ENCODE measurements around the gene CRB1.

CRB1 gene

GRCh38 chr1:197496722-197497121, 228.7 kb downstream of the CRB1 start:
- TF ChIP-seq PKNOX1 (IDR thresholded peaks at IDR 0.05) (no peak), SP1 (IDR thresholded peaks at IDR 0.05) (no peak), TARDBP (IDR thresholded peaks at IDR 0.05) (no peak), HDGF (IDR thresholded peaks at IDR 0.05; ENCODE audit: borderline replicate concordance) (no peak)
- ChIA-PET POLR2A (no interaction called here), CTCF (no interaction called here)
- no peak for DNase-seq (ENCODE audit: extremely low spot score)

DNA sequence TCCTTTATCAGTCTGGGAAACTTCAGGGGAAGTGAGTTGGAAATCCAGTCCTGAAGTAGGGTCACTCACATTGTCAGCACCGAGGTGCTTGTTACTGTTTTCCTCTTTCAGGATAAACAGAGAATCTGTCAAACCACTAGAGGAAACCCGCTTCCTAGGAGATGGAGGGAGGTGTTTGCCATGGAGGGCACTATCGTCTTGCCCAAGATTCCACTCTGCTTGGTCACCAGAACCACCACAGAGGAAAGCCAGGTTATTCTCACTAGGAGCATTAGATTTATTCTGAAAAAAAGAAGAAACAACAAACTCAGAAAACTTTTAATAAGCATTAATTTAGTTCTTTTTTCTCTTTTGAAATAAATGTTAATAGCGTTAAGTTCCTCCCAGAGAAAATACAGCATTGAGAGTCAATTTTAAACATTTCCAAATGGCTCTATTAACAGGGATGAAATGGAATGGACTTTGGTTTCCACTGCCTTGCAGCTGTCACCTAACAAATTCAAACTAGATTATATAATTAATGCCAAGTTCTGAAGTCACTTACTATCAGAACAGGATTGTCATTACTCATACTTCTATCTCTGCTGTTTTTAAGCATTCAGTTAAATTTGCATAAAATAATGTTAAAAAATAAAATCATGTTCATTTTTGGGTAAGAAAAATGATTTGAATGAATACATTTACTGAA, 242.8 kb downstream of the CRB1 start:
- no peak for TF ChIP-seq NFRKB (IDR thresholded peaks at IDR 0.05)
- TF ChIP-seq PKNOX1 (IDR thresholded peaks at IDR 0.05), result no peak
- TF ChIP-seq SP1 (IDR thresholded peaks at IDR 0.05), result no peak
- TF ChIP-seq ARNT (IDR thresholded peaks at IDR 0.05), result no peak
- no peak for TF ChIP-seq ZNF384 (IDR thresholded peaks at IDR 0.05)
- TF ChIP-seq TARDBP (IDR thresholded peaks at IDR 0.05), result no peak
- TF ChIP-seq FOXA1 (IDR thresholded peaks at IDR 0.05), result no peak
- TF ChIP-seq HDGF (IDR thresholded peaks at IDR 0.05; ENCODE audit: borderline replicate concordance), result no peak
- ChIA-PET CTCF (no interaction called here), POLR2A (no interaction called here)
- DNase-seq (ENCODE audit: extremely low spot score), result no peak

DNA sequence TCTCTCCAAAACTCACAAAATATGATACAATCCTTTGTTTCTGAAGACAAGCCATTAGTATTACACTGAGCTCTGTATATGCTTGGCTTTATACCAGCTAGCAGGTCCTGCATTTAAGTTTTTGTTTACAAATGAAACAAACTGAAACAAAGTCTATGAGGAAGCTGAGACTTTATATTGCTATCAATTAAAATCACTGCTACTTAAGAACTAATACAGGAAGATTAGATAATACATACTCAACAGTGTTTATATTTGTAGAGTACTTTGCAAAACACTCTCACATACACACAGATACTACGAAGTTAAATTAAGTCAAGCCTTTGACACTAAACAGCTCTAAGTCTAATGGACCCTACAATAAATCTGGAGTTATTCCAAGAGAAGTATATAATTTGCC, 247.4 kb downstream of the CRB1 start:
- TF ChIP-seq ELF4 (IDR thresholded peaks at IDR 0.05), result no peak
- no peak for DNase-seq (ENCODE audit: extremely low spot score)
- ChIA-PET POLR2A (no interaction called here), CTCF (no interaction called here)

DNA sequence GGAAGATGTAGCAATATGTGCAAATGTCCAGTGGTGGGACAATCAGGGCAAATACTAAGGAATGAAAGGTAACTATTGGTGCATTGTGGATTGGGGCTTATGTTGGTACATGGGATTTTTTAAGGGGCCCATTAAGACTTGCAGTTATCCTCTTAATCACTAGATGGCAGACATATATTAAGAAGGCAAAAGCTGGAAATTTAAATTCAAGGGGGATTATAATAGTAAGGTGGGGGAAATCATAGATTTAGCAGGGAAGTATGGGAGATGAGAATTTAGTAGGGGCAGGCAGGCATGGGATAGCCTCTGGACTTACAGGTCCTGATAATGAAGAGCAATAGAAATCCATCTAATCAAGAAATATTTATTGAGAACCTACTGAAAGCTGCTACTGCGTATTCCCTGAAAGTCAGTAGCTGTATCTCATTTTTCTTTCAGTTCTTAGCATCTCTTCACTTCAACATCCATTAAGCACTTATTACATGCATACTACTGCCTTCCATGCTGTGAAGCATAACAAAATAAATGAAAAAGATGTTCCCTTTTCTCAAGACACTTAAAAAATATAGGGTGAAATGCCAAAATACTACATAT, 251.8 kb downstream of the CRB1 start:
- POLR2A ChIA-PET, result no interaction called here
- no peak for TF ChIP-seq LEF1 (IDR thresholded peaks at IDR 0.05; ENCODE audit: borderline replicate concordance)
- no peak for TF ChIP-seq NFRKB (IDR thresholded peaks at IDR 0.05)
- no peak for TF ChIP-seq TARDBP (IDR thresholded peaks at IDR 0.05)
- no peak for TF ChIP-seq FOXA1 (IDR thresholded peaks at IDR 0.05)
- no peak for TF ChIP-seq ZNF384 (IDR thresholded peaks at IDR 0.05)
- TF ChIP-seq FOXM1 (IDR thresholded peaks at IDR 0.05; ENCODE audit: borderline replicate concordance), result no peak
- peak; percentile 20 for DNase-seq (ENCODE audit: extremely low spot score)
- CTCF ChIA-PET, result interaction anchor here (0.6 kb wide), 1 partner anchor 25 kb away, joined by 4 read pairs; no protein-coding TSS in a partner anchor

GRCh38 chr1:197521118-197521739, 253.2 kb downstream of the CRB1 start:
- POLR2A ChIA-PET, result no interaction called here
- CTCF ChIA-PET, result interaction anchor here (0.7 to 0.9 kb wide), 2 partner anchors 48 to 348 kb away, joined by 3 read pairs; no protein-coding TSS in a partner anchor
- TF ChIP-seq SUZ12 (IDR thresholded peaks at IDR 0.05) (no peak), HDGF (IDR thresholded peaks at IDR 0.05; ENCODE audit: borderline replicate concordance) (no peak), ARNT (IDR thresholded peaks at IDR 0.05) (no peak)
- peak; percentile 38 for DNase-seq (ENCODE audit: extremely low spot score)

- peak; percentile 60; the same call in 1 of the 2 replicates for TF ChIP-seq ZNF384 (IDR thresholded peaks at IDR 0.05)
- no peak for TF ChIP-seq FOXM1 (IDR thresholded peaks at IDR 0.05; ENCODE audit: borderline replicate concordance)
- POLR2A ChIA-PET, result no interaction called here
- peak; percentile 9 for DNase-seq (ENCODE audit: extremely low spot score)
- CTCF ChIA-PET, result interaction anchor here (0.7 kb wide), 1 partner anchor 629 kb away, joined by 3 read pairs; no protein-coding TSS in a partner anchor
These were observed 258.8 kb downstream of the CRB1 start for GRCh38 chr1:197526736-197527371.
